Left renal cortex interstitium (tissue), 4 donors: Measurements from ENCODE around the gene NIBAN1. TPM values are rescaled to one million over a fixed set of nuclear protein-coding genes. Genes with fewer than 3 reads are reported as not detected.
"Not testable (repeated sequence)": the region's sequence is repeated elsewhere in the genome, so short reads cannot be mapped to it uniquely, and the experiment has no call there.

Source experiments
- DNase-seq, 4 donors: peaks; one replicate each; pipeline ENCODE4 v3.0.0-alpha.2; 2013; ENCODE audit warnings: low read depth in 4 of 4, low spot score in 2 of 4, missing footprints in 1 of 4
- polyA plus RNA-seq, 4 donors: library from polyadenylated mRNA; unstranded; fragments of 120-200 nt; gene quantifications; one replicate each; pipeline ENCODE4 v1.2.1, GENCODE V29; 2013; ENCODE audit not compliant: insufficient read length in 4 of 4

The NIBAN1 gene
- polyA plus RNA-seq, 4 donors, result 2.6 to 3.5 (median 3.2) TPM

DNA sequence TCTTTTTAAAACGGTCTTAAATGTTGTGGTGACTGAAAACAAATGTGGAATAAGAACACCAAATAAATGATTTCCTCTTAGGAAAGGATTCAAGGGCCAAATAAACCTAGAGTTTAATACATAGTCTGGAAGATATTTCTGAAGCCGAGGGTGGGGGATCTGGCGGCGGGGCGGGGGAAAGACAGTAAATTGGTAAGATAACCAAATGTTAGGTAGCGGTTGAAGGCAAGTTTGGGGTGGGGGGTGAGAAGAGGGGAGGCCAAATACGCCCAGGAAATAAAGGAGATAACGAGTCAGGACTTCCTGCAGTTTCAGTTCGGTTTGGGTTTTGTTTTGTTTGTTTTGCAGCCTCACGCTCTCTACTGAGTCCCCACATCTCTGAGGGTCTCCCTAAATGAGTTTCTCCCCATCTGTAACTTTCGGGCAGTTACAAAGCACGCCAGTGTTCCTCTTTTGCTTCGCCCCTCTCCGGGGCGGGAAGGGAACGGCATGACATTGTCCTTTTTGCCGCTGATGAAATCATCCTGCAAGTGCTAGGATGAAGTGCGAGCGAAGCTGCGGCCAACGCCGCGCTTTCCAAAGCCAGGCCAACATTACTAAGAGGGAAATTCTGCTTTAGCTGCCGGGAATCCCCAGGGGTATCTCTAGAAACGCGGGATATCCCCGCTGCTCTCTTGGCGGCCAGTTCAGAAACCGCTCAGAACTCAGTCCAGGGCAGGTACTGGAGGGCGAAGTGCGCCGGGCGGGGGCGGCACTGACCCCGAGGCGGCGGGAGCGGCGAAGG, 844 bp downstream of the NIBAN1 start:
- DNase-seq, result peak in 1 of 4 donors; percentile 26

DNA sequence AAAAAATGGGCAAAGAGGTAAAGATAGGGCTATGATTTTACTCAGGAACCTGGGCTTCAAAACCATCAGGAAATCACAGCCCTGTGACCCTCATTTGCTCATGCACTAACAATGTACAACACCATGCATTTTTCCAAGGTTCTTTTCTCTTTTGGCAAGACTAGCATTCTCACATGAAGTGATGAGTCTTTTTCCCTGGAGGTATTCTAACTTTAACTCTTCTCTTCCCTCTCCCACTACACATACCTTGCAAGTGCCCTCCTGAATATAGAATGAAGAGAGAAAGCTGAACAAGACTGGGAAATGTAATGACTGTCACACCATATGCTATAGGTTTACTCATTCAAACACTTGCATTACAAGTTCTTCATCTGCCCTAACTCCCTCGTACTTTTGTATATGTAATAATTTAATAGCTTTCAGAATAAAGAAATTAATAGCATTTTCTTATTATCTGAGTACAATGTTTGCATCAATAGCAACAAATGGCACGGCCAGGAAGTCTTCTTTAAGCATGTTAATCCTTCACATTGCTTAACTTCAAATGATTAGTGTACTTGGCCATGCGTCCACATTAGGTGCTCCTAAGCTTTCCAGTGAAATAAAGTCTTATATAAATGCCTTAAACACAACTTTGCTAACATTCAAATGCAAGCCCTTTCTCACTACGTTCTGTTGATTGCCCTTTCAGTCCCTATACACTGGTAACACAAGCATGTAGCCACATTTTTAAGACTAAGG, 1.8 kb downstream of the NIBAN1 start:
- DNase-seq, result no peak

DNA sequence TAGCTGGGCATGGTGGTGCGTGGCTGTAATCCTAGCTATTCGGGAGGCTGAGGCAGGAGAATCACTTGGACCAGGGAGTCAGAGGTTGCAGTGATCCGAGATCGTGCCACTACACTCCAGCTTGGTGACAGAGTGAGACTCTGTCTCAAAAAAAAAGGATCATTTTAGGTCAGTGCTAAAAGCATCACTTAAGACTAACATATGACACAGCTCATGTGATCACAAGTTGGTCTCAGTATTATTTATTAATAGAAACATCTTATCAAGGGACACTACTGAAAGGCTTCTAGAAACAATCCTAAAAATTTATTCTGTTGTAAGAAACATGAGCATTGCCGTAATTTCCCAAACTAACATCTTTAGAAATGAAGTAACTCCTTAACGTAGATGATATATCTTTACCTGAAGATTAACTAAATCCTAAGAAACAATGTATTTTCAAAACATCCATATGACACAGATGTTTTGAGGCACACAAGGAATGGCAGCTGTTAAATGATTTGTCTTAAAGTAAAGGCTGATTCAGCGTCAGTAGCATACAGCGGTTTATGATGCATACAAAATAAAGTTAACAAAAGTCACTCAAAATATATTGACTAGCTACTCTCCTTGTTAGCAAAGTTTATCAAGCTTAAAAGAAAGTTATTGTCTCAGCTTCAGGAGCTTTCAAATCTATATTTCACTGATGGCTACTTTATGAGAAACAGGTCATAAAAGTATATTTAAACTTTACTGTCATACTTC, 2.6 kb downstream of the NIBAN1 start:
- no peak for DNase-seq

DNA sequence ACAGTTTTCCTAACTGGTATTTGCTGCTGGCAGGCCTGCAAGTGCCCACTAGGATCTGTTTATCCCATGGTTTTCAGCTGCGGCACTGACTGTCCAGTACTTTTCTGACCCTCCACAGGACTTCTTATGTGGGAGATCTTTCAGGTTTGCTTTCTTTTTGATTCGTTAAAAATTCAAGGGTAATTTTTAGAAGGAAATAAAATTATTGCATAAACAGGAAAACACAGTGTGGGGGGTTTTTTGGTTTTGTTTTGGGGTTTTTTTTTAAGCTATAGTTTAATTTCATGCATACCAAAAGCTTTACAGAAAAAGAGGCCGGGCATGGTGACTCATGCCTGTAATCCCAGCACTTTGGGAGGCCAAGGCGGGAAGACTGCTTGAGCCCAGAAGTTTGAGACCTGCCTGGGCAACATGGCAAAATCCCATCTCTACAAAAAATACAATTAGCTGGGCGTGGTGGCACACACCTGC, 3.6 kb downstream of the NIBAN1 start:
- no peak for DNase-seq

DNA sequence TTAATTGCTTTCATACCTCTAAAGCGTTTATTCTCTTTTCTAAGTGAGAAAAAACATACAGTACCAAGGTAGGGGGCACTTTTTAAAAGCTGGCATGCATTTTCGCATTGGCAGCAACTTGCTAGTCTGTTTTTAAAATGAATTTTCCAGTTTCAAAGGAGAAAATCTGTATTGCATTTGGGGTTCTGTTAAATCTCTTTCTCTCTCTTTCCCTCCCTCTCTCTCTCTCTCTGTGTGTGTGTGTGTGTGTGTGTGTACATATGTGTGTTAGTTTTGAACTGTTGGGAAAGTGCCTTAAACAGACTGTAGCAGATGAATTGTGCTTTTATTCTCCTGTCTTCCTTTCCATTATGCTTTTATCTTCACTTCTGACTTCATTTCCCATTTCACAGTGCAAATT, 7.3 kb downstream of the NIBAN1 start:
- no peak for DNase-seq

DNA sequence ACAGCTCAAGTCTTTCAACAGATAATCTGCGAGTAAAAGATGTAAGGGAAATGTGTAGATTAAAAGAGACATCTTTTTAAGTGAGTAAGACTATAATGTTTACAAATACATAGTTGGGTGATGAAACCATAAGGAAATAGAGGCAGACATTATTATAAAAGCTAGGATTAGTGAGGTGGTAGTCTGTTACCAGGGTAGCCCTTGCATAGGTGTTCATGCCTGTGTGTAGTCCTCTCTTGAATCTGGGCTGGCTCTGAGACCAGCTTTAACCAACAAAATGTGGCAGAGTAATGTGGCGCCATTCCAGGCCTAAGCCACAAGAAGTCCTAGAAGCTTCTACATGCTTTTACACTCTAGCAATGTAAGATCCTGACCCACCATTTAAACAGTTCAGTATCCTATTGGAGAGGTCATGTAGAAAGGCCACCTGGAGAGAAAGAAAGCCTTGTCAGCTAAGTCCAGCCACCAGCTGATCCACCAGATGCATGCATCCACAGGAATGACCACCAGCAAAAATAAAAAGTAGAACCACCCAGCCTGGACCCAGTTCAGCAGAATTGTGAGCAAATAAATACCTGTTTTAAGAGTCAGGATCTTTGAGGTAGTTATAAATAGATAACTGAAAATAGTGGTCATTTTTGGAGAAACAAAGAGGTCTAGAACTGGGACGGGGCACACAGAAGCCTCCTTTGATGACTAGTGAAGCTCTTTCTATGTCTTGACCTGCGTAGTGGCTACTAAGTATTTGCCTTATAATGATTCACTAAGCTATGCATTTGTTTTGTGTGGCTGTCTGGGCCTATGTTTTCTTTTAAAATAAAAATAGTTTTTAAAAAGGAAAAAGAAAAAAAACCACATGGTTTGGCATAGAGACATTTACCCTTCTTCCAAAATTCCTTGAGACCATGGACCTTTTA, 8.1 kb downstream of the NIBAN1 start:
- no peak for DNase-seq

DNA sequence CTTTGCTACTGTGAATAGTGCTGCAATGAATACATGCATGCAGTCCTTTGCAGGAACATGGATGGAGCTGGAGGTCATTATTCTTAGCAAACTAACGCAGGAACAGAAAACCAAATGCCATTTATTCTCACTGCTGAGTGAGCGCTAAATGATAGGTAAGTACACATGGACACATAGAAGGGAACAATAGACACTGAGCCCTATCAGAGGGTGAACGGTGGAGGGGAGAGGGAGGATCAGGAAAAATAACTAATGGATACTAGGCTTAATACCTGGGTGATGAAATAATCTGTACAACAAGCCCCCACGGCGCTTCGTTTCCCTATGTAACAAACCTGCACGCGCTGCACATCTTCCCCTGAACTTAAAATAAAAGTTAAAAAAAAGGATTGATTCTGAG, 8.9 kb downstream of the NIBAN1 start:
- no peak for DNase-seq

DNA sequence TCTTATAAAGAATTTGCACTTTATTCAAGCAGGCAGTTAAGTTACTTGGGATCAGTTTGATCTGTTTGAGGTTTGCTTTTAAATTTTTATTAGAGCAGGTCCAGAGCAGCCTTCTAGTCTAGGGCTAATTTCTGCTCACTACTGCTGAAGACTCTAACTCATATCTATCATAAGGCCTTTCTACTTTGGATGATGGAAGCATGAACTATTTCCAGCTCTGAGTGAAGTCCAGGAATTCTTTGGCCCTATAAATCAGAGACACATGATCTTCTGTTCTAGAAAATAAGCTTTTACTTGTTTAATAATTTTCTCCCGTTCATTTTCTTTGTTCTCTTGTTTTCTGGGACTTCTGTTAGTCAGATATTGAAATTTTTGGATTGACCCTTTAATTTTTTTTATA, 14.7 kb downstream of the NIBAN1 start:
- no peak for DNase-seq

DNA sequence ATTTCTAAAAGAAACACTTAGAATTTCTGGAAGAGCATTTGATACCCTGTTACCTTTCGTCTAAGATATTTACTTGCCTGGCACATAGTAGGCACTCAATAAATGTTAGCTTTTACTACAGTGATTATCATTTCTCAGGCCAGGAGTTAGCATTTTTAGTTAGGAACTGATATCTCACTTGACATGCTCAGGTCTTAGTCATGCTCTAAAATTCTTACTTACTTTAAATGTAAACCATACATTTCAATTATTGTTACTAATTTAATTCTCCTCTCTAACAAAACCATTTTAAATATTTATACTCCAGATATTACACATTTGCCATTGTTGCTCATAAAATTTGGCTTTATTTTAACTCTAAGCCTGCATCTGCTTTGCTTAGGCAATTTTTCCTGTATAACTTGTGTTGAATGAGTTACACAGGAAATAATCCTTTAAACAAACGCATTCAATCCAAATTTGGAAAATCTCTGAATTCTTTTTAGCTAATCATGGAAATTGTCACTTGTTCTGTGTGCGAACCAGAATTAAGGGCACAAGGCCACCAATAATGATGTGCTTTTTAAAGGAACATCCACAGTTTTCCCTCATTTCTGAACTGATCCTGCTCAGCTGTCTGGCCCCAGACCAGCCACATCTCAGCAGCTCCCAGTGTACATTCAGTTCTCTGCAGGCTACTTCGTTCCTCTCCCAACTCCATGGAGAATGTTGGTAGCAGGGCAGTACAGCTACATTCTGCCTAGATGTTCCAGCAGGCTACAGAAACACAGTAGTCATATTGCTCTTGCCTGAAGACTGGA, 15.6 kb downstream of the NIBAN1 start:
- DNase-seq, result no peak

DNA sequence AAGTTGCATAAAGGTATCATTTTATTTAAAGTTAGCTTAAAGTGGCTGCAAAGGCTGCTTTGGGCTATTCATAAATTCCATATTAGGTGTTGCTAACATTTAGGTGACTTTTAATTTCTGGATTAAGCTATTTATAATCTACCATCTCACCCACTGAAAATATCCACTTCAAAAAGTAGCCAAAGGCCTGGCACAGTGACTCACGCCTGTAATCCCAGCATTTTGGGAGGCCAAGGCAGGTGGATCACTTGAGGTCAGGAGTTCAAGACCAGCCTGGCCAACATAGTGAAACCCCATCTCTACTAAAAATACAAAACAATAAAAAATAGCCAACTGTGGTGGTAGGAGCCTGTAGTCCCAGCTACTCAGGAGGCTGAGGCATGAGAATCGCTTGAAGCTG, 16.4 kb downstream of the NIBAN1 start:
- DNase-seq, result not testable (repeated sequence)

DNA sequence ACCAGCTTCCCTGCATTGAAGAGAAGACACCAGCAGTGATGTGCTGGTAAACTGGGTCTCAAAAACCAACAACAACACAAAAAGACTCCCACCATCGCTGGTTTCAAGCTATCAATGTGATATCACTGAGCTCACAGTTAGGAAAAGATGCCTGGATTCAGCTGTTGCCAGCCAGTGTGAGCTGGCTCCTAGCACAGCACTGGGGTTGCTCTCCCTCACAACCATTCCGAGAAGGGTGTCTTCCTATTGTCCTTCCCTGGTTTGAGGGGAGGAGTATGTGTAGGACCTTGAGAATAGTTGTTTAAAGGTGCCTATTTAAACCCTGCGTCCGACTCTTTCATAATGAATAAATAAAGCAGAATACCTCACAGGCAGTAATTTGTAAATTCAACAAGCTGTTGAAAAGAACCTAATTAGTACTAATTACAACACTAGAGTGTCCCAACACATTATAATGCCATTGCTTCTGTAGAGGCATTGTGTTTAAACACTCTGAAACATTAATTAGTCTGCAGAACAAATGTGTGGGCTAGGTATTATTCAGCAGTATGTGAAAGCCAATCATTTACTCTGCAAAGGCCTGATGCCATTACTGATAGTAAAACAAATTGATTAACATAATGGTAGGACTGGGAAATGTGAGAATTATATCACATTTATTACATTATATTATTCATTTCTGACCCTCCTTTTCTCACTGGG, 17.2 kb downstream of the NIBAN1 start:
- DNase-seq, result no peak

DNA sequence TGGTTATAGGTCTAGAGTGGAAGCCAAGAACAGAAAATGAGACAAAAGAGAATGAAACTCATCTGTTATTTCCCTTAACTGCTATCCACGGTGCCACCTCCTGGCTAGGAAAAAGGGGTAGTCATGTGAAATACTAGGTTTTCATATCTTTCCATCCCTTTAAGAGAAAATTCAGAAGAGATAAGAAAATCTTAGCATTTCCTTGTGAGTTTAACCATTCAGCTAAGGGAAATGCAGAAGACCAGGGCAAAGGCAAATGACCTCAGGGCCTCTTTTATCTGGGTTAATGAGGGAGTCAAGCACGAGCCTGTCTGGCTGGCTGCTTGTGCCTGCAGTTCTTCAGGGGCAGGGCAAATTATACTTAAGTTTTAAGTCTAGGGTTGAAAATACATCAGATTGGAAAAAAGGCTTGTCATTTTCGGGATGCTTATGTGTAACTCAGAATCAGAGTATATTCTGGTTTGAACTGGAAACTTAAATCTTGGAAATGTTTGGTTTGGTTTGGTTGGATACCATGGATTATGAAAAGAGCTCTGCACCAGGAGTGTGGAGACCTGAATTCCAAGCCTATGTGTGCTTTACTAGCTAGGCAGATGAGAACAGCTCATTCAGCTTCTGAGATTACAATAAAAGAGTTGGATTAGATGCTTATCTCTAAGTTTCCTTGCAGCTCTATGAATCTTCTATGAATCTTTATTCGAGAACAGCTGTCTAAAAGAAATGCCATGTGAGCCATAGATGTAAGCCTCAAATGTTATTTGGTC, 19.9 kb downstream of the NIBAN1 start:
- no peak for DNase-seq

DNA sequence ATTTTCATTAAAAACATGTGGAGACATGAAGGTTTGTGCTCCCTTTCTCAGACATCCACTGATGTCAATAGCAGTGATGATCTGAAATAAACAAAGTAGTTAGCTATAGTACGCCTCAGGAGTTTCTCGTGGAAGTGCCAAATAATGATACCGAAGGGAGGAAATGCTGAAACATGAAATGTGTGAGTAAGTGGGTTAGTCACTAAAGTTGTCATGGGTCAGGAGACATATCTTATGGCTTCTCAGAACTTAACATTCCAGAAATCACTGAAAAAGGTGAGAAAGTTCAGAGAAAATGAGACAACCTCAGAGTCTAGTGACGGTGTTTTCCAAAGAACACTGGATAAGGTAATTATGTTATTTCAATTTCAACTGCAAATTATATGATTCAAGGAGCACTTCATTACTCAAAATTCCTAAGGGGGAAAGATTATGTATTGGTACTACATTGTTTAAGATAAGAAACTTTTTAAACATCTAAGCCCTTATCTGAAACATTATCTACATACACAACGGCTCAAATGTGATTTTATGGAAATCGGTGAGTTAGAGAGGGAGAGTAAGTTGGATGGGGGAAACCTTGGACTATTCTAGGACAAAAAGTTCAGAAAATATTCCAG, 20.6 kb downstream of the NIBAN1 start:
- no peak for DNase-seq

DNA sequence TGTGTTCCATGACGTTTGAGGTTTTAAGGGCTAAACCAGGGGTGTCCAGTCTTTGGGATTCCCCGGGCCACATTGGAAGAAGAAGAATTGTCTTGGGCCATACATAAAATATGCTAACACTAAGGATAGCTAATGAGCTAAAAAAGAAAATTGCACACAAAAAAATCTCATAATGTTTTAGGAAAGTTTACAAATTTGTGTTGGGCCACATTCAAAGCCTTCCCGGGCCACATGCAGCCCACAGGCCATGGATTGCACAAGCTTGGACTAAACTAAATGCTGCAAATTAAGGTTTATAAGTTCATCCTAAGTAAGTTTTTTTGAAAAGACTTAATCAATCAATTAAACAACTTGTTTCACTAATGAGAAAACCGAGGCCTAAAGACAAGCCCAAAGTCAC, 21.9 kb downstream of the NIBAN1 start:
- DNase-seq, result no peak

DNA sequence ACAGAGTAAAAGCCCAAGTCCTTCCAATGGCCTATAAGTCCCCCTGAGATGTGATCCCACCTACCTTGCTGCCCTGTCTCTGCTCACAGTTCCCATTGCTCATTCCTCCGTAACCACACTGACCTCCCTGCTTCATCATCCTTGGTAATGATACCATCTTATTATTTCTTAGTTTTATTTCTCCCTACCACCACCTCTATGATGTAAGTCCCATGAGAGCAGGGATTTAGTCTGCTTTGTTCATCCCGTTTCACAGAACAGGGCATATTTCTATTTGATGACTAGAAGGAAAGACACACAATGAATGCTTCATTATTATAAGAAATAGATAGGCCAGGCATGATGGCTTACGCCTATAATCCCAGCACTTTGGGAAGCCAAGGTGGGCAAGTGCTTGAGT, 22.5 kb downstream of the NIBAN1 start:
- DNase-seq, result no peak

DNA sequence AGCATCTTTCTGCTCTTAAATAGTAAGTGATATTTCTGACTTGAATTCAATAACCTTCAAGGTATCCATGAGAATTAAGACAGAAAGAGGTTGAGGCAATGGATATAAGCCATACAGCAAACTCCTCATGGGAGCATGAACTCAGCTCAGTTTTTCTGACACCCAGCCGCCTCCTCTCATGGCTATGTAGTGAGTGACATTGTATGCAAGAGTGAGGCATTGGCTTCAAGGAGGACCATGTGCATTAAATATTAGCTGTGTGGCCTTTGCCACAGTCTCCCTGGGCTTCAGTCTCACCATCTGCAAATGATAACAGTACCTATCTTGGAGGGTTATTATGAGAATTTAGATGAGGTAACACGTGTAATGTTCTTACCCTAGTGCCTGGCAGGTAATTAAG, 23.4 kb downstream of the NIBAN1 start:
- no peak for DNase-seq

DNA sequence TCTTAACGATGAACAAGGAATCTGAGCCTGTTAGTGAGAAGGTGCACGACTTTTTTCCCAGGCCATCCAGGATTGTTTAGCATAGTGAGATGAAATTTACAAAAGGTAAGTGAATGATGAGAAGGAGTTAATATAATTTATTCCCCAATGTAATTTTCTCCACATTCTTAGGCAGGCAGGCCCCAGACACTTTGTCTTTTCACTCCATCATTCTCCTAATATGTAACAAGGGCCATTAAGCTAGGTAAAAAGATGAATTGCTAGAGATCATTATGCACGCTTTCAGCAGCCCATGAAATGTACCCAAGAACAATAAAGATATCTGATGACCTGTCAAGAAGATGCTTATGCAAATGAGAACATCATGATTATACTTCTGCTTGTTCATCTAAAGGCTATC, 24.1 kb downstream of the NIBAN1 start:
- no peak for DNase-seq
